Measurements from ENCODE around the gene NKAIN1.
"Not testable (repeated sequence)": the region's sequence is repeated elsewhere in the genome, so short reads cannot be mapped to it uniquely, and the experiment has no call there.

NKAIN1 gene

DNA sequence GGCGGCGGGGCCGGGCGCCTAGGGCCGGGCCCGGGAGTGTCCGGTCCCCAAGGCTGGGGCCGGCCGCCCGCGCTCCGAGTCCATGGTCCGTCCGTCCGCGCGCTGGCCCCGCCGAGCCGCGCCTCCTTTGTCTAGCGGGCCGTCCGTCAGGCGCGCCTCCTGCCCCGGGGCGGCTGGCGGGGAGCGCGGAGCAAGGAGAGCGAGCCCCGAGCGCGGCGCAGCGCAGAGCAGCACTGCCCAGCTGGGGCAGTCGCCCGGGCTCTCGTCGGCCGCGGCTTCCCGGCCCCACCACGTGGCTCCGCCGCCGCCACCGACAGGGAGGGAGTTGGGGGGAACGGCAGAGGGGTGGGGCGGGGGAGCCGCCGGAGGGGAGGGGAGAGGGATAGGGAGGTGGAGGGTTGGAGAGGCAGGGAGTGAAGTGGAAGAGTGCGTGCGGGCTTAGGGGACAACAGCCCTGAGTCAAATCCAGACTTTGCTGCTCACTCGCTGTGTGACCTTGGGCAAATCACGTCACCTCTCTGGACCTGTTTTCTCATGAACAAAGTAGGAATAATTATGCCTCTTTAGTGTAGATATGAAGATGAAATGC, at the start of gene NKAIN1:
TSS of gene NKAIN1 (minus strand) at position 235 of the 589 bp plus-strand sequence. CDS start 340 bp downstream, outside the sequence.
- DNase-seq = no peak

DNA sequence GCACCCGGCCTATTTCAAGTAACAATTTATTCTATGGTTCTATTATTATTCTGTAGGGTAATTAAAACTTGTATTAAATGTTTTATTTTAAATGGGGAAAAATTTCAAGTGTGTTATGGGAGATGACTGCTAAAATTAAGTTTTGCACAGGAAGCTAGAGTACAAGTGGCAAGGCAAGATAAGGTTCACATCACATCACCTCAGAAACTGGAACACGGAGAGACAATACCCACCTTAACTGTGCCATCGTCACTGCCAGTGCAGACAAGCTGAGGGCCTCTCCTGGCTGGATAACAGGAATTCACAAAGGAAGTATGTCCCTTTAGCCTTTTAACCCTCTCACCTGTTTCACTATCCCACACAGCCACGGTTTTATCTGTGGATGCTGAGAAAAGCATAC, 49.3 kb upstream of the NKAIN1 start:
- DNase-seq = no peak

DNA sequence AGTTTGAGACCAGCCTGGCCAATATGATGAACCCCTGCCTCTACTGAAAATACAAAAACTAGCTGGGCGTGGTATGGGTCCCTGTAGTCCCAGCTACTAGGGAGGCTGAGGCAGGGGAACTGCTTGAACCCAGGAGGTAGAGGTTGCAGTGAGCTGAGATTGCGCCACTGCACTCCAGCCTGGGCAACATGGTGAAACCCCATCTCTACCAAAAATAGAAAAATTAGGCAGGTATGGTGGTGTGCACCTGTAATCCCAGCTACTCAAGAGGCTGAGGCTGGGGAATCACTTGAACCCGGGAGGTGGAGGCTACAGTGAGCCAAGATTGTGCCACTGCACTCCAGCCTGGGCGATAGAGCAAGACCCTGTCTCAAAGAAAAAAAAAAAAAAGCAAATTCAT, 48.1 kb upstream of the NKAIN1 start:
- DNase-seq = not testable (repeated sequence)

DNA sequence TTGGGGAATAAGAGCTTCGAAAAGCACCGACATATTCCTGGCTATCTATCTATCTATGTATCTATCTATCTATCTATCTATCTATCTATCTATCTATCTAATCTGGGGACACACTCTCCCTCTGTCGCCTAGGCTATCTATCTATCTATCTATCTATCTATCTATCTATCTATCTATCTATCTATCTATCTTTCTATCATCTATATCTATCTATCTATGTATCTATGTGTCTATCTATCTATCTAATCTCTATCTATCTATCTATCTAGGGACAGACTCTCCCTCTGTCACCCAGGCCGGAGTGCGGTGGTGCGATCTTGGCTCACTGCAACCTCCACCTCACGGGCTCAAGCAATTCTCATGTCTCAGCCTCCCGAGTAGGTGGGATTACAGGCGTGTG, 42.7 kb upstream of the NKAIN1 start:
- not testable (repeated sequence) for DNase-seq

DNA sequence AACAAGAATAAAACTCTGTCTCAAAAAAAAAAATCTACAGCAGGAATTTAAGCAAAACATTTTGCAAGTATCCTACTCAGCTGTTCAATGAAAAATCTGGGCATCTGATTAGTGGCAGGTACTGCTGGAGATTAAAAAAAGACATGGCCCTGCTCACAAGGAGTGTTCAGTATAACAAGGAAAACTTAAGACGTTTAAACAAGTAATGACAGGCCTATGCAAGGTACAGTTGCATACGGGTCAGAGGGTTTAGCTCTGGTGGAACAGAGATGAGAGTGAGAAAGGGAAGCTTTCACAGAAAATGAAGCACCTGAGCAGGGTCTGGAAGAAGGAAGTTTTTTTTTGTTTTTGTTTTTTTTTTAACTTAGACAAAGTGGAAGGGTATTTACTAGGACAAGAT, 33.9 kb upstream of the NKAIN1 start:
- no peak for DNase-seq

DNA sequence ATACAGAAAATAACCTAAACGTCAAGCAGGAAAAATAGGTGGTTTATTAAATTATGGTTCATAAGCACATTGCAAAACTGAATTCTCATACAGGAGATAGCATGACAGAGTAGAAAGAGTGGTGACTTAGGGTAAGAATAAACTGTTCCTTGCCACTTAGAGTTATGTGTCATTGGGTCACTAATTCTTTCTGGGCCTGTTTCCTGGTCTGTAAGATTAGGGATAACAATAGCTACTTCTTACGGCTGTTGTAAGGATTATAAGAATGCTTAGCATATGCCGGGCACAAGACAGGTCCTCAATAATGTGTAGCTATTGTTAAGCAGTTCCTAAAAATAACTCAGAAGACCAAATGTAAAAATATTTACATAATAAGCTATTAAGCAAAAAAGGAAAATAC, 32.7 kb upstream of the NKAIN1 start:
- DNase-seq = no peak

DNA sequence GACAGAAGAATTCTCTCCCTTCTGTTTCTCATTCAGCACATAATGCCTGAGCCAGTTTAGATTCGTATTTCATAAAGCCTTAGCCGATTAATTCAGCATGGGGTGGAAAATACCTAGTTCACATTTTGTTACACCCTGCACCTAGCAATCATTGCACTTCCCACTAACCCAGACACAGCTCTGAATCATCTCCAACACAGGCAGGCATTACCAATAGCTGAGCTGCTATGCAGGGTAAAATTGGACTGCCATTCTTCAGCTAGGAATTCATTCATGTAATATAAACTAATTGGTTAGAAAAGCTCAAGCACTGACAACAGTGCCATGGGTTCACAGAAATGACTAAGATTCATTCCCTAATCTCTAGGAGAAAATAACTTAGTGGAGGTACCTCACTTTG, 26.9 kb upstream of the NKAIN1 start:
- DNase-seq = no peak

DNA sequence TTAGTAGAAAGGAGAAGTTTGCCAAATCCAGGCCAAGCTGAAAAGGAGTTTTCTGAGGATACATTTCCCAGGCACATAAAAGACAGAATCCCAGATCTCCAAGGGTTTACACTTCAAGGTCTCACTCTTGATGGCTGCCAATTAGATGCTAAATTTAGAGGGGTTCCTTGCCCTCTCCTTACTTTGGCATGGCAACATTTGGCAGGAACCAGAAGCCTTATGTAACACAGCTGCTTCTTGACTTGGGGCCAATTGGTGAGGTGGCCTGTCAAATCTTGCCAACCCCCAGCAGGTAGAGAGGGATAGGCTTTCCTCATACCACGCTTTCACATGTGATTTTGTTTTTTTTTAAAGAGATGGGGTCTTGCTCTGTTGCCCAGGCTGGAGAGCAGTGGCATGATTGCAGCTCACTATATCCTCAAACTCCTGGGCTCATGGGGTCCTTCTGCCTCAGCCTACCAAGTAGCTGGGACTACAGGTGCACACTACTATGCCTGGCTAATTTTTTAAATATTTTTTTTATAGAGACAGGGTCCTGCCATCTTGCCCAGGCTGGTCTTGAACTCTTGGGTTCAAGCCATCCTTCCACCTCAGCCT, 25.2 kb upstream of the NKAIN1 start:
- no peak for DNase-seq

DNA sequence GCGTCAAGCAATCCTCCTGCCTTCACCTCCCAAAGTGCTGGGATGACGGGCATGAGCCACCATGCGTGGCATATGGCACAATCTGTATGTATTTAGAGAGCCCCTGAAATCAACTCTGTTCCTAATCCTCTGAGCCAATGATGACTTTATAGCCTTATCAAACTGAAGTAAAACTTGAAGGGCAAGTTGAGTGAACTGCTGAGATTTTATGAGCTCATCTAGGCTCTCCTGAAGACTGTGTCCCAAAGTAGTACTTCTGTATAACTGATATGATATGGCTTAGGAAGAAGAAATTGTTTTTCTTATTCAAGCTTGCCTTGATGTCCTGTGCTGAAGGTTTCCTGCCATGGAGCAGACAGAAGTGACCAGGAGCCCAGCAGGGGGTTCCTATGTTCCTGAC, 23.7 kb upstream of the NKAIN1 start:
- no peak for DNase-seq

DNA sequence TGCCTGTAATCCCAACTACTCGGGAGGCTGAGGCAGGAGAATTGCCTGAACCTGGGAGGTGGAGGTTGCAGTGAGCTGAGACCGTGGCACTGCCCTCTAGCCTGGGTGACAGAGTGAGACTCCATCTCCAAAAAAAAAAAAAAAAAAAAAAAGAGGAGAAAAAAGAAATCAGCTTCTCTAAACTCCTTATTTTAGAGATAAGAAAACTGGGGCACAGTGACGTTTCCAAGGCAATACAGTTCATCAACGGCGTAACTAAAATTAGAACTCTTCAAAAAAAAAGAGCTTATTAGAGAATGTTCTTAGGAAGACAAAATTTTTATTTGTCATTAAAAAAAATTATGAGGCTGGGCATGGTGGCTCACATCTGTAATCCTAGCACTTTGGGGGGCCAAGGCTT, 22.7 kb upstream of the NKAIN1 start:
- not testable (repeated sequence) for DNase-seq

DNA sequence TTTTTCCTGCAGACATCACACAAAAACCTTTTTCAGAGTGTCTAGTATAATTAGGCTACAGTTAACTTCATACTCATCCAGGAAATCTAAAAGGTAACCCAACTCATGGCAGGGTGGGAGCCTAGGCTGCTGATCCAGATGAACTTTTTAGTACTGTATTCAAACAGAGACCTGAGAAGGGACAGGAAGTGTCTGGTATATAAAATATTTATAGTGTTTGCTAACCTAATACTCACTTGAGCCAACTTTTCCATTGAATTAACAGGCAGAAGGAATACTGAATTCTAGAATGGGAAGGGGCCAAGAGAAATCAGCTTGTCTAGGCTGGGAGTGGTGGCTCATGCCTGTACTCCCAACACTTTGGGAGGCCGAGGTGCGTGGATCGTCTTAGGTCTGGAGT, 22.2 kb upstream of the NKAIN1 start:
- no peak for DNase-seq

DNA sequence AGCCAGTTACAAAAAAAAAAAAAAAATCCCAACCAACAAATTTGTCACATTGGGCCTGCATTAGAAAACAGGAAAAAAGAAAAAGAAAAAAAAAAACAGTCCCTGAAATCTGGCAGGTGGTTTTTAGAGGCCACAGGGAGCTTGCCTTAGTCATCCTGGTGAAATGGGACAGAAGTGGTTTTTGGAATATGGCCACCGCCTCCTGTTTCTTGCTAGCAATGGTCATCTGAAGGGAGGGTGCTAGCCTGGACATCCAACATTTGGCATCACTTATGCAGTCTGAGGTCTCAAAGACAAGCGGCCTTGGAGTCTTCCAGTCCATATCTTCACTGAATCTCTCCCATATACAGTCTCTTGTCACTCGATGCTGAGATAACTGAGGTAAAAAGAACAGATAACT, 20.1 kb upstream of the NKAIN1 start:
- DNase-seq = no peak

DNA sequence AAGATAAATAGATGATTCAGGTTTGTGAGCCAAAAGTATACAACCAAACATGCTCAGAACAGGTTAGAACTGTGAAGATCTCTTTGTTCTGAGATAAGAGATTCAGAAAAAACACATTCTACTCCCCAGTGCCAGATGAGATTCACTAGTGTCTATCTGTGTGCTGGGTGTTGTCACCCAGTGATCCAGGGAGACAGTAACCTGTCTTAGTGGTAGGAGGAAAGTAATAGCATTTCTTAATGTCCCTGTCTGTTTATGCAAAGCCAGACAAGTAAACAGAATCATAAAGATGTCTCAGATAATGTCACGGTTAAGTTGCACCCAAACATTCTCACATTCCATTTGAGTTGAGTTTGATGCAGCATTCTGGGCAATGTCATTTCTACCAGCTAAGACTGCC, 18.9 kb upstream of the NKAIN1 start:
- no peak for DNase-seq

DNA sequence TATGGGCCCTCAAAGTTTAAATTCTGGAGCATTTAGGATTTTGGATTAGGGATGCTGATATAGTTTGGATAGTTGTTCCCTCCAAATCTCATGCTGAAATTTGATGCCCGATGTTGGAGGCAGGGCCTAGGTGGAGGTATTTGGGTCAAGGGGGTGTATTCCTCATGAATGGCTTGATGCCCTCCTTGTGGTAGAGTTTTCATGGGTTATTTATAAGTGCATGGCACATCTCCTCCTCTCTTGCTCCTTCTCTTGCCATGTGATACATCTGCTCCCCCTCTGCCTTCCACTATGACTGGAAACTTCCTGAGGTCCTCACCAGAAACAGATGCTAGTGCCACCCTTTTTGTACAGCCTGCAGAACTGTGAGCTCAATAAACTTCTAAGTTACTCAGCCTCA, 17.5 kb upstream of the NKAIN1 start:
- no peak for DNase-seq

DNA sequence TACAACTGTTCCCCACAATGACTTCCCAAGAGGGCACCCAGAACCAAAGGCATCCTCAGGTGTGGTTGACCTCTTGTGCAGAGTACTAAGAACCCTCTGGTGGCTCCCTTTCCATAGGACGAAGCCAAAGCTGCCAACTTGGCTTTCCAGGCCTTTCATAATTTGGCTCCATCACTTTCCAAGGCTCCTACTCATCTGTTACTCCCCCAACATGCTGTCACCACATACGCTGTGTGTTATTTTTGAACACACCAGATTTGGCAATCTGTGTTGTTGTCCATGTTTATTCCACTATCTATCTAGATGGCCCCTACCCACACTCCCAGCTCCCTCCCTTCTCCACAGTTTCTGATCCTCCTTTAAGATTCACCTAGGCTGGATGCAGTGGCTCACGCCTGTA, 10.2 kb upstream of the NKAIN1 start:
- no peak for DNase-seq

DNA sequence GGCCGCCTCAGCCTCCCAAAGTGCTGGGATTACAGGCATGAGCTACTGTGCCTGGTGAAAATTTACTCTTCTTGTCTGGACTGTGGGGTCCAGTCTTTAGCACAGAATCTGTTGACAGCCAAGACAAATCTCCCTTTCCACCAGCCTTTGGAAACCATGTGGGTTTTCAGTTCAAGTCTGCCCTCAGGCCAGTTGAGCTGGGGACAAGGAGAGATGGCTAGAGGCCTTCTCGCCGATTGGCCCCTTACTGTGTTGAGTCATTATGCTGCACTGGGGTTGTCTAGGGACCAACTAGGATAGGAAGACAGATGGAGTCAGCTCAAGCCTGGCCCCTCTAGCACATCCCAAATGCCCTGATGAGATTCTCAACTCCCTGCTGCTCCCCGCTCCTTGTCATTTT, 8.6 kb upstream of the NKAIN1 start:
- DNase-seq = no peak

DNA sequence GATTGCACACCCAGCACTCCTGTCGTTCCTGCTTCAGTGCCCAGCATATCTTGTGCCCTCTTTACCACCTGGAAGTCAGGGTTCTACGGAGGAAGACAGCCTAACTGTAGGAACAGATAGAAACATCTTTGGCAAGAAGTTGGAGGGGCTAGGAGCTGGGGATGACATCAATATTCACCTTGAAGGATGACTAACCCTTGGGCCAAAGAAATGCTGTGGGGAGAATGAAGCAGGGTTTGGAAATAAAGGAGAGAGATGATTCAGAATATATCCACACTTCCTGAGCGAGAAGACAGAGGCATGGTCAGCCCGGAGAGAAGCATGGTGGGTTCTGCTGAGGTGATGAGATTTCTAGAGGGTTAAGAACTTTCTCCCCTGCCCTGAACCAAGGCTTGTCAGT, 4.6 kb upstream of the NKAIN1 start:
- DNase-seq = no peak

DNA sequence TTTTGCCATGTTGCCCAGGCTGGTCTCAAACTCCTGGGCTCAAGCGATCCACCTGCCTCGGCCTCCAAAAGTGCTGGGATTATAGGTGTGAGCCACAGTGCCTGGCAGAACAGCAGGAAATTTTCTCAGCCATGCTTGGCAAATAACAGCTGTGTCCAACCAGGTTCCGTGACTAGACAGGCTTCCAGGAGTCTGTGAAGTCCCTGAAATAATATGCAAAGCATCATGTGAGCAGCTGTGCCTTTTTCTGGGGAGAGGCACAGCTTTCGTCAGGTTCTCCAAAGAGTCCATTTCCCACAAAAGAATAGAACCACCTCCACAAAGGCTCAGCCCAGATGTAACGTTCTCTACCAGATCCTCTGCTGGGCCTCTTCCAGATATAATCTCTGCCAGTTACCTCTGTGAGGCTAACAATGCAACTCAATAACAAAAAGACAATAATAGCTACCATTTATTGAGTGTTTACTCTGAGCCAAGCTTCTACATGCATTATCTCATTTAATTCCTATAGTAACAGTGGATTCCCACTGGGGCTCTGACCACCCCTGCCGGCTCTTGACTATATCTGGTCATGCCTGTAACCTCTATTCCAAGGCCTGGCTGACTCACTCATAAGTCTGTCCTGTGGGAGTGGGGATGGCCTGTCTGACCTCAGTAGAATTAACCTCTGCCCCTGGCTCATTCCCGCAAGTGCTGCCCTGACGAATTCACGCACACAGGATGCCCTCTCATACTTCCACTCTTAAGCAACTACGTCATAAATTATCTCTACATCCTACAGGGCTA, 4.0 kb upstream of the NKAIN1 start:
- DNase-seq = no peak

DNA sequence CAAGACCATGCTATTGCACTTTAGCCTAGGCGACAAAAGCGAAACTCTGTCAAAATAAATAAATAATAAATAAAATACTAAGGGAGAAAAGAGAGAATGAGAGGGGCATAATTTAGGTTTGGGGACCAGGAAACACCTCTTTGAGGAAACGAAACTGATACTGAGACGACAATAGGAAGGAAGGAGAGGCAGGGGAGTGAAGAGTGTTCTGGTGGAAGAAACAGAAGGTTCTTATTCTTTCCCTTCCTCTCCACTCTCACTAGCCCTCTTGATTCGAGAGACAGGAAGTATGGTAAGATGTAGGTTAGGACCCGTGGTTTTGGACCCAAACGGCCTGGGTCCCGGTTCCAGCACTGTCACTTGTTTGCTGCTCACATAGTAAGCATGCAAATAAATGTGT, 1.6 kb upstream of the NKAIN1 start:
- no peak for DNase-seq

DNA sequence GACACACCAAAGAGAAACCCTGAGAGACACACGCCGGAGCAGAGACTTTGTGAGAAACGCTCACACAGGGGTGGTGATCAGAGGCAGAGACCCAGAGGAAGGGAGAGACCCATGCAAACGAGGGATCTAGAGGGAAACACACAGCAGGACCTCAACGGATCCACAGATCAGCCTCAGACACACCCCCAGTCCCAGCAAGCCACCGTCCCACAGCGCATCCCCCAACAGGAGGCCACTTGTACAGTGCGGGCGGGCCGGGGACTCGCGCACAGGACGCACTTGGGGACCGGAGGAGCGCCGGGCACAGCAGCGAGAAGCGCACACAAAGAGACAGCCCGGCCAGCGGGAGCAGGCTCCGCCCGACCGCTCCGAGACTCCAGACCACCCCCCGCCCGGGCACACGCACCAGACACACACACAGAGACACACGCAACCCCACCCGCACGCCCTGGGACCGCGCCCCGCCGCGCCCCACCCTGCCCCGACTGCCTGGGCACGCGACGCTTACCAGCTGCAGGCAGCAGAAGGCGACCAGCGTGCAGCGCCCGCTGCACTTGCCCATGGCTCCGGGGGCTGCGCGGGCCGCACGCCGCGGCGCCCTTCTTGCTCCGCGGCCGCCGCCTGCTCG, 587 bp downstream of the NKAIN1 start:
- no peak for DNase-seq

DNA sequence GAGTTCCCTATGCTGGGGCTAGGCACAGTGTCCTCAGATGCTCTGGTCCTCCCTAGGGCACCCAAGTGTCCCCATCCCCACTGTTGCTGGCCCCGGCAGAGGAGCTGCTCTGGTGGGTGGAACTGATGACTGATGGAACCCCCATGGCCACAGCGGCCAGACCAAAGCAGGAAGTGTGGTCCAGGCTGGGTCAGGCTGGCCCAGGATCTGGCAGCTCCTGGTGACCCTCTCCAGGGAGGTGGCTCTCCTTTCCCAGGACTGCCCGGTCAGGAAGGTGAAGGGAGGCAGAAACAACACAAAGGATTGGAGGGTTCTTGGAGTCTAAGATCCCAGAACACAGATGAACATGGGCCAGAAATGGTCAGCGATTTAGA, 1.1 kb downstream of the NKAIN1 start:
- no peak for DNase-seq

DNA sequence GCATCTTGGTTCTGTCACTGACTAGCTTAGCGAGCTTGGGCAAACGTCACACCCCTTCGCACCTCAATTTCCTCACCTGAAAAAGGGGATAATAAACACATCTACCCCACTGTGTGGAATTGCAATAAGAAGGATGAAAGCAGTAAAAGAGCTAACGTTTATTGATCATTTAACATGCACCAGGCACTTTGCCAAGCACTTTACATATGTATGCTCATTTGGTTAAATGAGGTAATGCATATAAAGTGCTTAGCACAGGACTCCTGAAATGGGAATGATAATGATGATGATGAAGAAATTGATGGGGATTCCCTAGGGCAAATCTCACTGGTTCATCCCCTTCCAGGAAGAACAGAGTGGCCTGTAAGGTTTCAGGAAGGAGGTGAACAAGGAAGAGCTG, 4.8 kb downstream of the NKAIN1 start:
- DNase-seq = no peak

DNA sequence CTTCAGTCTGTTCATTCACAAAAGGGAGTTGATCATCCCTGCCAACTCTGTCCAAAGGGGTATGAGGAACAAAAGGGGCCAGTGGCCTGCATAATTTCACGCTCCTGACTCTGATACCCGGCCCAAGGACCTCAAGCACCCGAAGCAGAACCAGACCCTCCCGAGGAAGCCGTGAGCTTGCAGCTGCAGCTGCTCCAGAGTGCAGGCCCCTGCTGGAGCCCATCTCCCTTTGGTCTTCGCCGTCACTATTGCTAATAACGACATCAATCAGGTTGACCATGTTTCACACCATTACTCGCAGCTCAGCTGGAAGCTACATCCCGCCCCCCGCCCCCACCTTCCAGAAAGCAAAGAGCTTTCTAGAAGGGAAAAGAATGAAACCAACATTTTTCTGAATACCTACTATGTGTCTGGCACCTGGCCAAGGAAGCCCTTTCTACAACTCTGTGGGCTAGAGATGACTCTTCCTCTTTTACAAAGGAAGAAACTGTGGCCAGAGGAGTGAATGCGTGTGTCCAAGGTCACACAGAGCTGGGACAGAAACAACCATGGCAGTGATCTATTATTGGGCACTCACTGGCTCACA, 5.5 kb downstream of the NKAIN1 start:
- no peak for DNase-seq

DNA sequence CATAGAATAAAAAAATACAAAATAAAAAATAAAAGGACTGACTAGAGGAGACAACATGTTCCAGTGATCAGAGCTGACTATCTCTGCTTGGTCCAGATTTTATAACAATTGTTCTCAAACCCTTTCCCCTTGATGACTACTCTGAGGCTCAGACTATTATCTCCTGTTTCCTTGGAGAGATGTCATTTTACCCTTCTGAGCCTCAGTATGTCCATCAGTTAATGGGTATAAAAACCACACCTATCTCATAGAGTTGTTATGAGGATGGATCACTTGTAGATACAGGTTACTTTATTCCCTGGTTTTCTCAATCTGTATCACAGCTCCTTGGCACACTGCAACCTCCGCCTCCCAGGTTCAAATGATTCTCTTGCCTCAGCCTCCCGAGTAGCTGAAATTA, 7.0 kb downstream of the NKAIN1 start:
- no peak for DNase-seq

Data from OCI-M1 (cell line).